ENCODE results near the gene MOB1A.

The MOB1A gene

GRCh38 chr2:74186038-74186437 is 7.4 kb upstream of the MOB1A start:
- no peak overlapping the region for H3K9ac ChIP-seq
- peaks cover 30% of the 10 kb centered on the region for H3K4me1 ChIP-seq
- TF ChIP-seq Cebpa-rat (IDR thresholded peaks at IDR 0.05) = no peak
- no peak overlapping the region for H3K4me3 ChIP-seq
- H4K20me1 ChIP-seq = no peaks in the 10 kb centered on the region
- no peaks in the 10 kb centered on the region for H3K9me3 ChIP-seq
- H3K27me3 ChIP-seq = no peaks in the 10 kb centered on the region
- no peak overlapping the region for H3K27ac ChIP-seq
- H3K36me3 ChIP-seq = no peaks in the 10 kb centered on the region
- peak overlapping the region; percentile 58 for H3K4me2 ChIP-seq

GRCh38 chr2:74183878-74184277 is 5.2 kb upstream of the MOB1A start:
- H3K4me2 ChIP-seq = no peak overlapping the region
- no peaks in the 10 kb centered on the region for H3K27me3 ChIP-seq
- no peaks in the 10 kb centered on the region for H3K36me3 ChIP-seq
- peaks cover 36% of the 10 kb centered on the region for H3K4me1 ChIP-seq
- H4K20me1 ChIP-seq = no peaks in the 10 kb centered on the region
- H3K9ac ChIP-seq = no peak overlapping the region
- no peaks in the 10 kb centered on the region for H3K9me3 ChIP-seq
- H3K27ac ChIP-seq = no peak overlapping the region
- TF ChIP-seq Cebpa-rat (IDR thresholded peaks at IDR 0.05) = no peak
- no peak overlapping the region for H3K4me3 ChIP-seq

DNA sequence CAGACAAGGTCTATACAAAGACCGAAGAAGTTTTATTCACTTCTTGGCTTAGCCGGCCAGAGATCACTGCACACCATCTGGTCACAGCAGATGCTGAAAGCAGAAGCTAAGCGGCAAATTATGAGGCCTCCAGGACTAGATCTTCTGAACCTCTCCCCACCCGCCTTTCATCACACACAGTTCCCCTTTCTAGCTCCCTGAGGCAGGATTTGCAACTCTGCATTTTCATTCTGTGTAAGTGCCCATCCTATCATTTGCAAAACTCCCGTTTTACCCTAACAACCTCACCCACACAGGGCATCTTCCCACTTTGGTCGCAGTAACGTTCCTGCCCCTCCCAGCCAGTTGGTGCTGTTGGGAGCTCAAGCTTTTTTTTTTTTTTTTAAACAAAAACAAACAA is 3.1 kb upstream of the MOB1A start:
- H3K36me3 ChIP-seq = peaks cover 6% of the 10 kb centered on the region
- H3K4me2 ChIP-seq = peak overlapping the region; percentile 39
- TF ChIP-seq Cebpa-rat (IDR thresholded peaks at IDR 0.05) = no peak
- H3K4me1 ChIP-seq = peaks cover 45% of the 10 kb centered on the region
- H3K27ac ChIP-seq = no peak overlapping the region
- H3K9me3 ChIP-seq = peaks cover 4% of the 10 kb centered on the region; the same call in 1 of the 2 replicates
- no peak overlapping the region for H3K4me3 ChIP-seq
- no peaks in the 10 kb centered on the region for H3K27me3 ChIP-seq
- no peak overlapping the region for H3K9ac ChIP-seq
- H4K20me1 ChIP-seq = peaks cover 18% of the 10 kb centered on the region

GRCh38 chr2:74179063-74179865 is 585 bp upstream of the MOB1A start:
- Histone ChIP-seq H3K36me3 (peaks cover 25% of the 10 kb centered on the region), H3K4me1 (peaks cover 35% of the 10 kb centered on the region), H3K4me2 (peak overlapping the region; percentile 83), H3K9me3 (peaks cover 23% of the 10 kb centered on the region; the same call in 1 of the 2 replicates), H3K4me3 (peak overlapping the region; percentile 94), H3K27ac (peak overlapping the region; percentile 64), H3K27me3 (no peaks in the 10 kb centered on the region), H3K9ac (no peak overlapping the region), H4K20me1 (peaks cover 43% of the 10 kb centered on the region)
- no peak for TF ChIP-seq Cebpa-rat (IDR thresholded peaks at IDR 0.05)

DNA sequence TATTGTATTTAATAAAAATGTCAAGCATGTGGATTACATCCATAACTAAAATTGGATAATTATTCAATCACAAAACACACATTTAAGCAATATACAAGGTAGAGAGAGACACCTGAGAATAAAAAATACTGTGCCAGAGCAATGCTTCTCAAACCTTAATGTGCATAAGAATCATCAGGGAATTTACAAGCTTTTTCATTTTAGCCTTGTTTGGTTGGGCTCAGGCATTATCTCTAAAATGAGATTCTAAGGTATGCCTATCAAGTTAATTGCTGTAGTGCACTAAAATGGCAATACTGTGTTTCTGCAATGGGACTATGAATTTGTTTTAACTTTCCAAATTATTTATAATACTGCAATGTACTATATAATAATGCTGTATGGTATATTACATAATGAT is 983 bp downstream of the MOB1A start:
- Histone ChIP-seq H3K4me3 (peak overlapping the region; percentile 94), H3K4me1 (peaks cover 42% of the 10 kb centered on the region), H3K27ac (peak overlapping the region; percentile 99), H3K4me2 (peak overlapping the region; percentile 83), H4K20me1 (peaks cover 59% of the 10 kb centered on the region), H3K27me3 (no peaks in the 10 kb centered on the region), H3K36me3 (peaks cover 30% of the 10 kb centered on the region), H3K9me3 (peaks cover 23% of the 10 kb centered on the region; the same call in 1 of the 2 replicates), H3K9ac (peak overlapping the region; percentile 99)
- no peak for TF ChIP-seq Cebpa-rat (IDR thresholded peaks at IDR 0.05)

DNA sequence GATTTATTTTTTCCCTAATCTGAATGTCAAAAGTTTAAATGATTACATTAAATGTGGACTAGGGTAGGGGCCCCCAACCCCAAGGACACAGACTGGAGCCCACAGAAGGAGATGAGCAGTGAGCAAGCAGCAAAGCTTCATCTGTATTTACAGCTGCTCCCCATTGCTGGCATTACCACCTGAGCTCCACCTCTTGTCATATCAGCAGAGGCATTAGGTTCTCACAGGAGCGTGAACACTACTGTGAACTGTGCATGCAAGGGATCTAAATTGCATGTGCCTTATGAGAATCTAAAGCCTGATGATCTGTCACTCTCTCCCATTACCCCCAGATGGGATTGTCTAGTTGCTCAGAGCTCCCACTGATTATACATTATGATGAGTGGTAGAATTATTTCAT is 3.8 kb downstream of the MOB1A start:
- no peak overlapping the region for H3K9ac ChIP-seq
- no peaks in the 10 kb centered on the region for H3K27me3 ChIP-seq
- H4K20me1 ChIP-seq = peaks cover 87% of the 10 kb centered on the region
- no peak overlapping the region for H3K27ac ChIP-seq
- H3K4me3 ChIP-seq = no peak overlapping the region
- H3K4me1 ChIP-seq = peaks cover 25% of the 10 kb centered on the region
- peaks cover 58% of the 10 kb centered on the region for H3K36me3 ChIP-seq
- H3K9me3 ChIP-seq = peaks cover 23% of the 10 kb centered on the region; the same call in 1 of the 2 replicates
- H3K4me2 ChIP-seq = no peak overlapping the region
- TF ChIP-seq Cebpa-rat (IDR thresholded peaks at IDR 0.05) = no peak

GRCh38 chr2:74168739-74169138 is 9.9 kb downstream of the MOB1A start:
- H3K9me3 ChIP-seq = peaks cover 28% of the 10 kb centered on the region
- no peak overlapping the region for H3K9ac ChIP-seq
- no peak overlapping the region for H3K4me2 ChIP-seq
- no peak for TF ChIP-seq Cebpa-rat (IDR thresholded peaks at IDR 0.05)
- no peak overlapping the region for H3K4me3 ChIP-seq
- H4K20me1 ChIP-seq = peaks cover 83% of the 10 kb centered on the region
- H3K4me1 ChIP-seq = 0 out of 2 replicates have a peak, but pooled peaks cover 7% of the 10 kb centered on the region
- no peak overlapping the region for H3K27ac ChIP-seq
- H3K36me3 ChIP-seq = peaks cover 95% of the 10 kb centered on the region
- H3K27me3 ChIP-seq = no peaks in the 10 kb centered on the region

DNA sequence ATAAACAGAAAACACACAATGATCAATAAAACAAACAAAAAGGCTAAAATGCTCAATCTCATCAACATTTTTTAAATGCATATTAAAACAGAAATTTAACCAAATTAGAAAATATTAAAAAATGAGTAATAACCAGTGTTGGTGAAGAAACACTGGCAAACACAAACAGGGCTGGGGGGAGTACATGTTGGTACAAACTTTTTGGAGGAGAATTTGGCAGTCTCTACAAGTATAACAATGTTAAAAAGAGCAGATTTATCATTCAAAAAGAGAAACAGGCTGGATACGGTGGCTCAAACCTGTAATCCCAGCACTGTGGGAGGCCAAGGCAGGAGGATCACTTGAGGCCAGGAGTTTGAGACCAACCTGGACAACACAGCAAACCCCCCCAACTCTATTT is 13.9 kb downstream of the MOB1A start:
- Histone ChIP-seq H3K4me1 (no peaks in the 10 kb centered on the region), H3K27ac (no peak overlapping the region), H3K9me3 (peaks cover 28% of the 10 kb centered on the region), H3K4me3 (no peak overlapping the region), H3K4me2 (no peak overlapping the region), H3K9ac (no peak overlapping the region), H4K20me1 (peaks cover 83% of the 10 kb centered on the region), H3K36me3 (peaks cover 100% of the 10 kb centered on the region), H3K27me3 (no peaks in the 10 kb centered on the region)
- no peak for TF ChIP-seq Cebpa-rat (IDR thresholded peaks at IDR 0.05)

DNA sequence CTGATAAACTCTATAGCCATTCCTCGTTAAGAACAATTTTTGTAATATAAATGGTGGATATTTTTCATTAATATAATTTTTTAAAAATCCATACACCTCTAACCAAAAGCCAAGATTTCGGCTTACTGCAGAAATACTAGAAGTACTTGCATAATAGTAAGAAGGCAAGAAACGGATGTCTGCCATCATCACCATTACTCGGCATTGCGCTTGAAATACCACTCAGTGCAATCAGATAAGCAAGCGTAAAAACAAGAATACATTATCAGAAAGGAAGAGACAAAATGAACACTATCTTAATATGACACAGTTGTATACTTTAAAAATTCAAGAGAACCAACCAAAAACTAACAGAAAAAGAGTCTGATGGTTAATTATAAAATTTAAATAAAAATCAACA is 15.7 kb downstream of the MOB1A start:
- Histone ChIP-seq H4K20me1 (peaks cover 83% of the 10 kb centered on the region), H3K4me1 (no peaks in the 10 kb centered on the region), H3K36me3 (peaks cover 100% of the 10 kb centered on the region), H3K4me2 (no peak overlapping the region), H3K9ac (no peak overlapping the region), H3K4me3 (no peak overlapping the region), H3K9me3 (peaks cover 27% of the 10 kb centered on the region), H3K27me3 (no peaks in the 10 kb centered on the region), H3K27ac (no peak overlapping the region)
- no peak for TF ChIP-seq Cebpa-rat (IDR thresholded peaks at IDR 0.05)

GRCh38 chr2:74155830-74156229 is 22.8 kb downstream of the MOB1A start:
- peaks cover 85% of the 10 kb centered on the region for H4K20me1 ChIP-seq
- no peak for TF ChIP-seq Cebpa-rat (IDR thresholded peaks at IDR 0.05)
- H3K4me1 ChIP-seq = no peaks in the 10 kb centered on the region
- no peak overlapping the region for H3K9ac ChIP-seq
- no peak overlapping the region for H3K27ac ChIP-seq
- H3K9me3 ChIP-seq = no peaks in the 10 kb centered on the region
- H3K27me3 ChIP-seq = no peaks in the 10 kb centered on the region
- no peak overlapping the region for H3K4me3 ChIP-seq
- H3K36me3 ChIP-seq = peaks cover 96% of the 10 kb centered on the region
- no peak overlapping the region for H3K4me2 ChIP-seq
